CD4-positive, alpha-beta T cell treated with Interleukin-17A for 4 hours (primary cell): Measurements from ENCODE around the gene NUP93.
"Not testable (repeated sequence)": the region's sequence is repeated elsewhere in the genome, so short reads cannot be mapped to it uniquely, and the experiment has no call there.

Experiments
- DNase-seq: peaks from one replicate; pipeline ENCODE4 v3.0.0-alpha.2; 2020; ENCODE audit warnings: mixed read lengths

NUP93 gene

DNA sequence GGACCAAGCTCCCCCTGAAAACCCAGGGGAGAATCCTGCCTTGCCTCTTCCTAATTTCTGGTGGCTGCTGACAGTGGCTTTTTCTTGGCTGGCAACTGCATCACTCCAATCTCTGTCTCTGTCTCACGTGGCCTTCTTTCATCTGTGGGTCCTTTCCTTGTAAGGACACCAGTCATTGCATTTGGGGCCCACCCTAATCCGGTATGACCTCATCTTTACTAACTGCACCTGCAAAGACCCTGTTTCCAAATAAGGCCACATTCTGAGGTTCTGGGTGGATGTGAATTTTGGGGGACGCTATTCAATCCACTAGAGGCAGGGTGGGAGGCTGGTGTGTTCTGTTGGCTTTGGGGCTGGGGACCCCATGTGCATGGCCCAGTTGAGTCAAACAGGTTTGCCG lies 146.1 kb downstream of the NUP93 start:
- DNase-seq, result no peak

GRCh38 chr16:56877486-56878182 lies 147.7 kb downstream of the NUP93 start:
- no peak for DNase-seq

DNA sequence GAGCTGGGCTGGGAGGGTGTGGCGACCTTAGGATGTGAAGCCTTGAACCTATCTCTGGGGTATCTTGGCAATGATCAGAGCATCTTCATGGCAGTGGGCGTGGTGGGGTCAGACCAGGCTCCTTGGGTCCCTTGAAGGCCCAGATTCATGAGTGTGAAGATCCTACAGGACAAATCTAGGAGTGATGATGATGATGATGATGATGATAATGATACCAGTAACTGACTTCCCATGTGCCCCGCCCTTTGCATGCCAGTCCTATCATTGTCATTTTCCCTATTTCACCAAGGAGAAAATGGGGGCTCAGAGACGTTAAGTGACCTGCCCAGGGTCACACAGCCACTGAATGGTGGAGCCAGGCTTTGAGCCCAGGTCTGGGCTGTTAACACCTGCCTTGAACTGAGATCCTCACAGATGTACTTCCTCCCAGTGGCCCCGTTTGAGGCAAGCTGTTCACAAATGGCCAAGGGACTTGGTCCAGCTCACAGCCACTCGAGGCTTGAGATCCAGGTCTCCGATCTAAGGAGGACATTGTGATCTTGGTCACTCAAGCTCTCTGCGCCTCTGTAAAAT lies 148.4 kb downstream of the NUP93 start:
- no peak for DNase-seq

DNA sequence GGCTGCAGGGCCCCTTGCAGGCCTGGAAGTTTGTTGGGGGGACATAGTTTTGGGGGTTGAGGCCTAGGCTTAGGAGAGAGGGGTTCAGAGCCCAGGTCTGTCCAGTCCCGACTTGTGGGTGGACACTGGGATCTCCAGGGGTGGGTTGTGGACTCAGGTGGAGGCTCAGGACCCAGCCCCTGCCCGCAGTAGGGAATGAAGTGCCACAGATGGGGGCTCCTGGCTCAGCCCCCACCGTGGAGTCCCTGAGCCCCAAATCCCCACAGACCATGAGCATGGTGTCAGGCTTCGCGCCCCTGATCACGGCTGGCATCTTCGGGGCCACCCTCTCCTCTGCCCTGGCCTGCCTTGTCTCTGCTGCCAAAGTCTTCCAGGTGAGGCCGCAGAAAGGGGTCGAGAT lies 149.3 kb downstream of the NUP93 start:
- DNase-seq, result no peak

GRCh38 chr16:56880176-56880575 lies 150.2 kb downstream of the NUP93 start:
- DNase-seq, result no peak

DNA sequence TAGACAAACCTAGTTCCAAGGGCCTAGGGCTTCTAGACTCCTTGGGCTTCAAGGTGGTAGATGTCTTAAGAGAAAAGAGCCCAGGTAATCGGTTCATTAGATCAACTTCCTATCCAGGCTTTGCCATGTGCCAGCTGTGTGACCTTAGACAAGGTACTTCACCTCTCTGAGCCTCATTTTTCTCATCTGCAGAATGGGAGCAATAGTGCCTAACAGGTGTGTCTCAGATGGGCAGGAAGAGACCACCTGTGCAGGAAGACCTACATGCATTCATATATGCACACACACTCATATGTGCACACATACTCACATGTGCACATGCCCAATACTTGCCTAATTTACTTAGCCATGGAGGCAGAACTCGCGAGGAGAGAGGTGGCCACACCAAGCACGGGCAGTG lies 150.8 kb downstream of the NUP93 start:
- DNase-seq, result no peak

- DNase-seq, result no peak
These were observed 152.3 kb downstream of the NUP93 start for GRCh38 chr16:56882077-56882800.

DNA sequence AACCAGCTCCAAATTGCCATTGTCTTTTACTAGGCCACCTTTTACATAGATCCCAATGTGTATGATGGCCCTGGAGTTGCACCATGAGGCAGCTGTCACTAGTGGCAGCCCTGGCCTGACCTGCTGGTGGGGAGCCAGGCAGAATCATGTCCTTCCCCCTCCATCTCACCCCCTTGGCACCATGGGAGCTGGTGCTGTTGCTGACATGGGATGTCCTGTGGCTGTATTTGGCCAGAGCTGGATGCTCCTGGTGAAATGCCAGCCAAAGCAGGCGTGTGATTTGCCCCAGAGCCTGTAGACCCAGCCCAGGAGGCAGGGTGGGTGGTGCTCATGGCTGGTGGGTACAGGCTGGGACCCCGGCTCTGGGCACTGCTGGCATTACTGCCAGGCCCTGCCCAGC lies 153.7 kb downstream of the NUP93 start:
- no peak for DNase-seq

GRCh38 chr16:56884026-56884582 lies 154.2 kb downstream of the NUP93 start:
- no peak for DNase-seq

- not testable (repeated sequence) for DNase-seq
These were observed 155.0 kb downstream of the NUP93 start for GRCh38 chr16:56884929-56885328.

- DNase-seq, result no peak
These were observed 155.7 kb downstream of the NUP93 start for GRCh38 chr16:56885446-56886162.

- no peak for DNase-seq
These were observed 156.4 kb downstream of the NUP93 start for GRCh38 chr16:56886296-56886695.

DNA sequence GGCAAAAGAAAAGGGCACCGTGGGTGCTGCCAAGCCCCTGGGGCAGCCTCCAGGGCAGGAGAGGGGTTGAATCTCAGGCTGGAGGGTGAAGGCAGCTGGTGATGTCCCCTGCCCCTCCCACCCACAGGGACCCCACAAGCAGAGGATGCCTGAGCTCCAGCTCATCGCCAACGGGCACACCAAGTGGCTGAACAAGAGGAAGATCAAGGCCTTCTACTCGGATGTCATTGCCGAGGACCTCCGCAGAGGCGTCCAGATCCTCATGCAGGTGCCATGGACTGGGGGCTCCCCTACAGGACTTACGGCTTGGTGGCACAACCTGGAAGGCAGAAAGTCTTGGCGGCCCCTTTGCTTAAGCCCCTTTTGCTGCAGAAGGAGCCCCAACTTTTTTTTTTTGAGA lies 156.9 kb downstream of the NUP93 start:
- no peak for DNase-seq

GRCh38 chr16:56888806-56889205 lies 158.9 kb downstream of the NUP93 start:
- no peak for DNase-seq

GRCh38 chr16:56889206-56889605 lies 159.3 kb downstream of the NUP93 start:
- no peak for DNase-seq

- no peak for DNase-seq
These were observed 161.8 kb downstream of the NUP93 start for GRCh38 chr16:56891685-56892084.

DNA sequence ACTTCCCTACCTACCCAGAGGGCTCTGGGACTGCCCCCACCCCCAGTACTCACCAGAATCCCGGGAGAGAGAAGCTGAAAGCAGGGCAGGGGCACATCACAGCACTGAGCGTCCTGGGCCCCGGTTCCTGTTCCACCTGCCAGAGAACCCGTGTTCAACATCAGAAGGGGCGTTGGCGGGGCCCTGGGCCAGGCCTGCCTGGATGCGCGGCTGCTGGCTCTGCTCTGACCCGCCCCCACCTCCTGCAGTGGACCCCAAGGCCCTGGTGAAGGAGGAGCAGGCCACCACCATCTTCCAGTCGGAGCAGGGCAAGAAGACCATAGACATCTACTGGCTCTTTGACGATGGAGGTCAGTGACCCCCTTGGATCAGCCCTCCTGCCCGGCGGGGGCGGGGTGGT lies 162.8 kb downstream of the NUP93 start:
- DNase-seq, result no peak

- no peak for DNase-seq
These were observed 164.5 kb downstream of the NUP93 start for GRCh38 chr16:56894331-56894917.

DNA sequence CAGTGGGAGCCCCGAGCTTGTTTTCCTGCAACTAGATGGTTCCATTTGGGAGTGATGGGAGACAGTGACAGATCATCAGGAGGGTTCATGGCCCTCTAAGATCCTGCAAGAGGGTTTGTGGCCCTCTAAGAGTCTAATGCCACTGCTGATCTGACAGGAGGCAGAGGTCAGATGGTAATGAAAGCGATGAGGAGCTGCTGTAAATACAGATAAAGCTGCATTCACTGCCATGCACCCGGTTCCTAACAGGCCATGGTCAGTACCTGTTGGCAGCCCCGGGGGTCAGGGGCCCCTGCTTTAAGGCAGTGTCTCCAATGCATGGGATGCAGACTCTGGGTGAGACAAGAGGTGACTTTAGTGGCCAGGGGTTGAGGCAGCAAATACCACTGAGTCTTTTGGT lies 165.9 kb downstream of the NUP93 start:
- DNase-seq, result no peak

- no peak for DNase-seq
These were observed 166.3 kb downstream of the NUP93 start for GRCh38 chr16:56896244-56896643.

DNA sequence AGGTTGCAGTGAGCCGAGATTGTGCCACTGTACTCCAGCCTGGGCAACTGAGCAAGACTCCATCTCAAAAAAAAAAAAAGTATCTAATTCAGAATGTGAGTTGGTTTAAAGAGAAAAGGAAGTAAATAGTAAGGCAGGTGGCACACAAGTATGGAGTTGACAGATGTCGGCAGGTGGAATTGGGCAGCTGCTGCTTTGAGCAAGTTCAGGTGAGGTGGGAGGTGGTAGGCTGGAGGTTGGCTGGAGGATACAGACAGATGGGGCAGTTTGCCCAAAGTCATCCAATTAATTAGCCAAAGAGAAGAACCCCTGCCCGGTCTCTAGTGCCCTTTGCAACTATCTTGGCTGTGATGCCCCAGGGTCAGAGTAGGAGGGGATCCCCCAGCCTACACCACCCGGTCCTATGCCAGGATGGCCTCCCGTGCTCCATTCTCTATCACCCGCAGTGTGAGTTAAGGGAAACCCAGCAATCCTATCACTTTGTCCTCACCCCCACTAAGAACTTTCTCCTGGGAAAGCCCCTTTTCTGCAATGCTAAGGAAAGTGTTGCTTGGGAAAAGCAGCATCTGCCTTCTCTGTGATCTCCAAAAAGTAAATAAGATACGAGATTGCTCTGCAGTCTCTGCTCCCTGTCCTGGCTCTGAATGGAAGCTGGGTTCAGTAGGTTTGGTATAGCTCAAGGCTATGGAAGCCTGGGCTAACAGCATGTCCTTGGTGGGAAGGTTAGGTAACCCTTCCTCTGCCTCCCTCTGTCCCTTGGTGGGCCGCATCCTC lies 167.3 kb downstream of the NUP93 start:
- no peak for DNase-seq

GRCh38 chr16:56898847-56899246 lies 168.9 kb downstream of the NUP93 start:
- DNase-seq, result no peak
